OCI-LY1 (cell line): ENCODE results near the gene PWP2.
"Not testable (repeated sequence)": the region's sequence is repeated elsewhere in the genome, so short reads cannot be mapped to it uniquely, and the experiment has no call there.

ENCODE experiments used
- CTCF ChIP-seq: fragments of 200-600 bp; sonication (generic), shearing (Covaris generic); IDR thresholded peaks from 2 replicates; pipeline ENCODE4 v1.5.1; 2017; ENCODE audit warnings: mild to moderate bottlenecking, antibody characterized with exemption, low read length, moderate library complexity, mixed read lengths
- EZH2 ChIP-seq: fragments of 200-600 bp; sonication (generic), shearing (Covaris generic); IDR thresholded peaks from 2 replicates; pipeline ENCODE4 v1.8.0; 2017; ENCODE audit warnings: borderline replicate concordance, mixed run types, mild to moderate bottlenecking, antibody characterized with exemption, low read length, moderate library complexity, mixed read lengths

GRCh38 chr21:44165933-44166332 is 58.7 kb downstream of the PWP2 start:
- not testable (repeated sequence) for TF ChIP-seq CTCF, EZH2
